Effector CD8-positive, alpha-beta T cell (primary cell): Measurements from ENCODE around the gene DGKD.

Source experiments
- DNase-seq: peaks from one replicate; lab custom pipeline; 2025; lab: John Stamatoyannopoulos, UW

The DGKD gene

DNA sequence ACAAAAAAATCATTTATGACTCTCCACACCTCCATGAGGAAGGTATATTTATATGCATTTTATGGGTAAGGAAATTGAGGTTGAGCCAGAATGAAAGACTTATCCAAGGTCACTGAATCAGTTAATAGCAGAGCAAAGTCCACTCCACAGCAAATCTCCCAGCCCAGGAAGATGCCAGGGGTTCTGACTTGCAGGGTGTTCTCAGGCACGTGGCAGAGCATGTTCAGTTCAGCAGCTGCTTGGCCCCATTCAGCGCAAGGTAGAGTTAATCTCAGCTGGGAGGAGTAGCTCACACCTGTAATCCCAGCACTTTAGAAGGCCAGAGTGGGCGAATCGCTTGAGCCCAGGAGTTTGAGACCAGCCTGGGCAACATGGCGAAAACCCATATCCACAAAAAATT is 17.8 kb upstream of the DGKD start:
- DNase-seq: no peak

DNA sequence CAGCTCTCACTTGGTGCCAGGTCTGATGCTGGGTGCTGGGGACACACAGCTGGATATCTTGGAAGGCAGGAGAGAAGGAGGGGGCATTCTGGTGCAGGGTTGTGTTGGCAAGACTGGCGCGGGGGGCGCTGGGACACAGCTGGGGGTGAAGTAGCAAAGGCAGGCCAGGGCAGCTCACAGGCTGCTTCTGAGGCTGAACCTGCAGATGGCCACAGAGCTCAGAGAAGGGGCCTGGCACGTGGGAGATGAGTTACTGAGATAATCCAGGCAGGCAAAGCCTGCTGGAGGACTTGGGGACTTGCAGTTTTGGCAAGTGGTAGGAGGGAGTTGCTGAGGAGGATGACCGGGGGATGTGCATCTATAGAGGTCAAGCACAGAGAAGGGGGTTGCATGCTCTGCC is 16.2 kb upstream of the DGKD start:
- DNase-seq: no peak

DNA sequence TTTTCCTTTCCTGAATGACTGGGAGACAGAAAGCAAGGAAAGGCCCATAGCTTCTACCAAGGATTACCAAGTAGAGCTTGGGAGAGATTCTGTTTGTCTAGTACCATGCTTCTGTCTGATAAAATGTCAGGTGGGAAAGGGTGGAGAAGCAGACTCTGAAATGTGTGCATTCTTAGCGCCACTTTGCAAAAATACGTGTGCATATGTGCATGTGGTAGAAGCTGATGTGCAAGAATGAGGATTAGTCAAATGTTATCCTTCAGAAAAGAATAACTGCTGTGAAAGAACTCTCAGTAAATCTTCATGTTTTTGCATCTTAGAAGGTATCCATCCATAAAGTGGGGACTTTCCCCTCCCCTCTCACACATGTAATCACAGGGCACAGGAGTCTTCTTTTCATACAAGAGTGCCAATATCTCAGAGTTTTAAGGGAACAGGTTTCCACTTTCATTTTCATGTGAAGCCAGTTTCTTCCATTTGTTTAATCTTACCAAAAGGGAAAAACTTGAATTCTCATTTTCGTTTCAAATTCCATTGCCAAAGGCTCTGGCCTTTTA is 15.4 kb upstream of the DGKD start:
- no peak for DNase-seq

DNA sequence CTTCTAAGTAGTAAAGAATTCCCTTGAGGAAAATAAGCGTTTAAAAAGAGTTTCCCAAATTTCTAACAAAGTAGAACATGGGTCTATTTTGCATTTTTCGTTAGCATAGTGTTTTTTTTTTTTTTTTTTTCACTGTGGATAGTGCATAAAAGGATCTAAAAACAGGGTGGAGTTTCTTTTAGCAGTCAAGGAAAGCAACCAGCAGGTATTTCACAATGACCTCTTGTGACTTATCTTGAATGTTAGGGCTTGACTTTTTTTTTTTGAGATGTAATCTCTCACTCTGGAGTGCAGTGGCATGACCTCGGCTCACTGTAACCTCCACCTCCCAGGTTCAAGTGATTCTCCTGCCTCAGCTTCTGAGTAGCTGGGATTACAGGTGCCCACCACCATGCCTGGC is 14.9 kb upstream of the DGKD start:
- DNase-seq: no peak

DNA sequence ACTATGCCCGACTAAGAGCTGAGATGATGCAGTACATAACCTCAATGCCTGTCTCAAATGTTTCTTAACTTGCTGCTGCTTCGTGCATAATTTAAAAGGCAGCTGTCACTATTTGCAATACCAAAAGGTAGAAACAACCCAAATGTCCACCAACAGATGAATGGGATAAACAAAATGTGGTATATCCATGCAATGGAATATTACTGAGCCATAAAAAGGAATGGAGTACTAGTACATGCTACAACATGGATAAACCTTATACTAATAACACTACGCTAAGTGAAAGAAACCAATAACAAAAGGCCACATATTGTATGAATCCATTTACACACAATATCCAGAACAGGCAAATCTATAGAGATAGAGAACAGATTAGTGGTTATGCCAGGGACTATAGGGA is 13.0 kb upstream of the DGKD start:
- no peak for DNase-seq

DNA sequence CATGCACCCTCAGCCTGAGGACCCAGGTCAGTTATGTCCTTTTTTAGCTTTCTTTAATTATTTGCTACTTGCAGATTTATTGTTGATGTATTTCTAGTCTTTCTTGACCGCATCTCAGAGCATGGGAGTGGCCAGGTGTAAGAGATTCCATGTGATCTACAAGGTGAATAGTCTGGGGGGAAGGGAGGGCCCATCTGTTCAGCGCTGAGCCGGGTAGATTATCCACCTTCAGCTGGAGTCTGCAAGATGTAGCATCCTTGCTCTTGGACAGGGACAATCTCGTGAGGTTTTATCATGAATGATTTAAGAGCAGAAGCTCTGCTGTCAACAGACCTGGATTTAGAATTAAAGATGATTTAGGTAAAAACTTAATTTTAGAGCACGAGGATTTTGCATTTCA is 12.0 kb upstream of the DGKD start:
- DNase-seq: no peak

DNA sequence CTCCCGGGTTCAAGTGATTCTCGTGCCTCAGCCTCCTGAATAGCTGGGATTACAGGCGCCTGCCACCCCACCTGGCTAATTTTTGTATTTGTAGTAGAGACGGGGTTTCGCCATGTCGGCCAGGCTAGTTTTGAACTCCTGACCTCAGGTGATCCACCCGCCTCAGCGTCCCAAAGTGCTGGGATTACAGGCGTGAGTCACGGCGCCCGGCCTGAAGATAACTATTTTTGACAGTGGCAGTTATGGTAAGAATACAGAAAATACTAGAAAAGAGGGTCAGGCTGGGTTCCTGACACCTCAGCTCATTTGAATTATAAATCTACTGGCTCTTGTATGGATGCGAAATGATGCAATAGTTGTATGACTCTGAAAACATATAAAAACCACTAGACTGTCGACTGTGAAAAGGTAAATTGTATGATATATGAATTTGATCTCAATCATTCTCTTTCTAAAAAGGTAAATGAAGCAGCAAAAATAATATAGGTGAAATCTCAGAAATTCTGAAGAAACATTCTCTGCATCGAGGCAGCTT is 11.1 kb upstream of the DGKD start:
- no peak for DNase-seq

DNA sequence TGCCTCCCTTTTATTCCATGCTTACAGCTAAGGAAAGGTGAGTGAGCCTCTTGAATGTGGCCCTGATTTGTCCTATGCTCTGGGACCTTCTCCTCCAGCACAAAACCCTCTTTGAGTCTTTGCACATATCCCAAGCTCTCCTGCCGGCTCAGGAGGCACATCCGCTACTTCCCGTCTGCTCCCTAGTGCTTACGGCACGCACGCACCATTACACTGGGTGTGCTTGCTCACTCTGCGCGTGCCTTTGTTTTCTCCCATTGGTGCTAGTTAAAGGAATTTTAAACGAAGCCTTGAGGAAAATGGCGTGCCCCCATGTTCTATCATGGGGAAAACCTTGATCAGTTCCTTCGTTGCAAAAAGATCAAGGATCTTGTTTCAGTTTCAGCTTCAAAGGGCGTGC is 7.9 kb upstream of the DGKD start:
- DNase-seq: no peak

DNA sequence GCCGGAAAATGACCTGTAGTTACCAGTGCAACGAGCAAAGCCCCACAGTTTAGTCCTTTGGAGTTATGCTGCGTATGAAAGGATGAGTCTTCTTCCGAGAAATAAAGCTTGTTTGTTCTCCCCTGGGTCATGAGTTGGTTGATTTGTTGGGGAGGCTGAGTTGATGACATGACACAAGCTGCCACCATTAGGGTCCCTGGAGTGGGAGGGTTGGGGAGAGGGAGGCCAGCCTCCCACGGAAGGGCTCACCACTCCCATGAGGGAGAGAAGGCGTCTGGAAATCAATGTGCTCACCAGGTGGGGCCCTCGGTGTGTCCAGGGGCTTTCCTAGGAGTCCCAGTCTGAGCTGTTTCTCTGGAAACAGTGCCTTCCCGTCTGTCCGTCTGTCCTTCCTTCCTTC is 7.4 kb upstream of the DGKD start:
- no peak for DNase-seq

DNA sequence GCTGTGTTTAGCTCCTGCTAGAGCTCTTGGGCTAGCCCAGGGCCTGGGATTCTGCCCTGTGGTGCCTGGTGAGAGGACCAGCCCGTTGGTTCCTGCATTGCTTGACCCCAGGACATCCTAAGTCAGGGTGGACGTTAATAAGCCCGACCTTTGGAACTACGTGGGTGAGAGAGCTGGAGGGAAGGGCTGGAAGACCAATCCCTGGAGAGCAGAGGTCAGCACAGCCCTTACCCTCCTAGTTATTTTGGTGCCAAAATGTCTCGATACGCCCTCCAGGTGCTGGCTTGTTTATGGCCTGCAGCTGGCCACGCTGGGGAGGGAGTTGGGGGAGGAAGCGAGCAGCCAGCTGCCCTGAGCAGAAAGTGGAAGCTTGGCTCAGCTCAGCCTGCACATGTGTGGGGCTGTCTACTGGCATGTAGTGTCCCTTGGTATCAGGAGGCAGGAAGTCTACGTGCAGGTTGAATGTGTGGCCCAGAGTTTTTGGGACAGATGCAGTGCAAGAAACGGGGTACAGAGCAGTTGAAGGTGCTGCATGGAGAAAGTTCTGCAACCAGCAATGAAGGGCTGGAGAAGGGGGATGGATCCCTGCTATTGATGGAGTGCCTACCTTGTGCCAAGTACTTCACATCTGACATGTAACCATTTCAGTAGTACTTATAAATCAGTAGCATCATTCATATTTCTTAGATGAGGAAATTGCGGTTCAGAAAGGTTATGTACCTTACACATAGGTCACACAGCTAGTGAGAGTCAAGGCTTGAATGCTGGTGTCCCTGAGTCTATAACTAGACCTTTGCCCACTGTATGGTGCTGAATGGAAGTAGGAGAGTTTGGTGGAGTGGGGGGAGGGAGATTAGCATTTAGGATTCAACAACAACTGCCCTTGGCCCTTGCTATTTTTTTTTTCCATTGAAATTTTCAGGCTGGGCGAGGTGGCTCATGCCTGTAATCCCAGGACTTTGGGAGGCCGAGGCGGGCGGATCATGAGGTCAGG is 5.0 kb upstream of the DGKD start:
- DNase-seq: no peak

DNA sequence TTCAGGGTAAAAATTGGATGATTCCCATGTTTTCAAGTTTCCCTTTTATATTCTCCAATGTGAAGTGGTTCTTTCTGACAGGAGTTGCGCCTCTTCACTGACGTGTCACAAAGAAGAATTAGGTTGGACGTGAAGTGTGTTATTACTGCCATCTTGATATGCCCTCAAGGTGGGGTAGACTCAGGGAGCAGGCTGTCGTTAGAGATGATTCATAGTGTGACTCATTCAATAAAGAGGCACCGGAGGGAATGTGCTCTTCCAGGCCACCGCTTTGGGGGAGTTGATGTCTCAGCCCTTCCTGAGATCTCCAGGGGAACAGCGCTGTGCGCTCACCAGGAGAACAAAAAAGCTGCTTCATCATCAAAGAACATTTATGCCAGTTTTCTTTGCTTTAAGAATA is 3.6 kb upstream of the DGKD start:
- no peak for DNase-seq

DNA sequence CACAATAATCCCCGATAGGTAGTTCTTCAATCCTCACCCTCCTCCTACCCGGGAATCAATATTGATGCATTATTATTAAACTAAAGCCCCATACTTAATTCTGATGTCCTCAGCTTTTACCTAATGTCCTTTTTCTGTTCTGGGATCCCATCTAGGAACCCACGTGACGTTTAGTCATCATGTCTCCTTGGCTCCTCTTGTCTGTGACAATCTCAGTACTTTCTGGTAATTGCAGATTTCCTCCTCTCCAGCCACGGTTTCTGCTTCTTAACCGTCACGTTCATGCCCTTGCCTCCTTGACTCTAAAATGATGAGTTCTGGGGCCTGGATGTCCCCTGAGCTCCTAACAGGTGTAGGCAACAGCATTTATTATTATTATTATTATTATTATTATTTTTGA is 2.9 kb upstream of the DGKD start:
- DNase-seq: no peak

DNA sequence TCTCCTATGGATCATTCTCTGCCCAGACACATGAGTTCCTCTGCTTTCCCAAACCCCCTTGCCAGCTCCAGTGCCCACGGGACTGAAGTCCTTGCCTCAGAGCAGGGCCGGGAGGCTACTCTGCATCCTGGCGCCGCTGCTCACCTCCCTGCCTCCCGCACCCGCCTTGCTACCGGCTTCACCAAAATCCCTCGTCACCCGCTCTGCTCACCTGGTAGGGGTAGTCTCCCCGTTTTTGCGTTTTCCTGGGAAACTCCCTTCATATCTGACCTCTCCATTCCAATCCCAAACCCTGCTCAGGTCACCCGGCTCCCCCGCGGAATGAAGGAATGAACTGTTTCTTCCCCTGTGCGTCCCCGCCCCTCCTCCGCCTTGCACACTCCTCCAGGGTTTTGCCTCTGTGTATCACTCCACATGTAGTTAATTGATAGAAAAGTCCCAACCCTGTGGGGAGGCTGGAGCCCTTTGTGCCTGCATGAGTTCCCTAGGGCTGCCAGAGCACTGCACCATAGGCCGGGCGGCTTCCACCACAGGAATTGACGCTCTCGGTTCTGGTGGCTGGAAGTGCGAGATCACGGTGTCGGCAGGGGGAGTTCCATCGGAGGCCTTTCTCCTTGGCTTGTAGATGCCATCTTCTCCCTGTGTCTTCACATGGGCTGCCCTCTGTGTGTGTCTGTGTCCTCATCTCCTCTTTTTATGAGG is 2.0 kb upstream of the DGKD start:
- no peak for DNase-seq

DNA sequence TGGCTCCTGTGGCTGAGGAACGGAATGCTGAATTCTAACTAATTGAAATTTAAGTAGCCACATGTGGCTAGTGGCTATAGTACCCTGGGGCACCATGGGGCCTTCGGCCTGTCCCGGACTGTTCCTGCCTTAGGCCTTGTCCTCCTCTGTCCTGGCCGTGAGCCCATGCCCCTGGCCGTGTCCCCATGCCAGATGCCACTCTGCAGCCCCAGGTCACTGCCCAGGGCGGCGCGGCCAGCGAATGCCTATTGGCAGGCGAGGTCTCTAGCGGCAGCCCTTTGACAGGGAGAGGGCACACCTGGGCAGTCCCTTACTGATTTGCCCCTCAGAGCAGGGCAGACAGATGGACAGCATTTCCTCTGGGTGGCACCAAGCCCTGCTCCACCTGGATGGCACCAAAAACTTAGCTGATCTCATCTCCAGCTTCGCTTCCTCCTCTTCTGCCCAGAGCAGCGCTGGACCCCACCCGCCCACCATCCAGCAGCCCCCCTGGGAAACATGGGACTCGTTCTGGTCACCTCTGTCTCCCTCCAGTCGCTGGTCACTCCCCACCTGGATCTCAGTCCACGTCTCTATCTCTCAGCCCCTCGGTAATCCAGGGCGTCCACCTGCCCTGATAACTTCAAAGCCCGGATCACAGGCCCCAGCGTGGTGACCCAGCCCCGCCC is 1.1 kb upstream of the DGKD start:
- DNase-seq: no peak

DNA sequence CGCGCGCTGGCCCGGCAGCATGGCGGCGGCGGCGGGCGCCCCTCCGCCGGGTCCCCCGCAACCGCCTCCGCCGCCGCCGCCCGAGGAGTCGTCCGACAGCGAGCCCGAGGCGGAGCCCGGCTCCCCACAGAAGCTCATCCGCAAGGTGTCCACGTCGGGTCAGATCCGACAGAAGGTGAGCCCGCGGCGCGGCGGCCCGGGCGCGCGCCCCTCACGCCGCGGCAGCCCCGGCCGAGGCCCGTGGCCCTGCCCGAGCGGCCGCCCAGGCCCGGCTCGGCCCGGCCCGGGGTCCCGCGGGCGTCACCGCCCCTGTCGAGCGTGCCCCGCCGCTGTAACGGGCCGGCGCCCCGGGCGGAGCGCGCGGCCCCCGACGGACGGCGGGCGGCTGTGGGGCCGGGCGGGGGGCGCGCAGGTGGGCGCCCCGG is 218 bp downstream of the DGKD start:
- no peak for DNase-seq

DNA sequence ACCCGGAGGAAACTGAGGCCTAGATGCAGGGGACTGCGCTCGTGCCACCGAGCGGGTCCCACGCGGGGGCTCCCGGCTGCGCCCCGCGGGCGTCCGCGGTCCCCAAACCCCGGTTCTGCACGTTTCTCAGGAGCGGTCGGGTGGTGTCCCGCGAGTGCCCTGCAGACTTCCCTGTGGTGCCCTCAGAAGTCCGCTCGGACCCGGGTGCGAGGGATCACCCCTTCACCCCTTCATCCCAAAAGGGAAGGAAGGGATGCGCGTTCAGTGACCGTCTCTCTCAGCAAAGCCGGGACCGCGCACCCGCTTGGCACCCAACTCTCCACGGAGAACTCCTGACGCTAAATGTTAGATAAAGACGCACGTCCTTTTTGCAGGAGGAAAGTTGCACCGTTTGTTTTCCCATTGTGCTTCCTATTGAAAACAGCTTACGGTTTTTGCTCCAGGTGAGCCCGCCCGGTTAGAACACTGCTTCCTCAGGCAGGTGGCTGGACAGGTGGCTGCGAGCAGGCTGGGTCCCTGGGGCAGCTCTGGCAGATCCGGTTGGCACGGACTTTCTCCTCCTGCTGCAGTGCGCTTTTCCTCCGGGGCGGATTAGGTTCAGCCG is 779 bp downstream of the DGKD start:
- DNase-seq: no peak

DNA sequence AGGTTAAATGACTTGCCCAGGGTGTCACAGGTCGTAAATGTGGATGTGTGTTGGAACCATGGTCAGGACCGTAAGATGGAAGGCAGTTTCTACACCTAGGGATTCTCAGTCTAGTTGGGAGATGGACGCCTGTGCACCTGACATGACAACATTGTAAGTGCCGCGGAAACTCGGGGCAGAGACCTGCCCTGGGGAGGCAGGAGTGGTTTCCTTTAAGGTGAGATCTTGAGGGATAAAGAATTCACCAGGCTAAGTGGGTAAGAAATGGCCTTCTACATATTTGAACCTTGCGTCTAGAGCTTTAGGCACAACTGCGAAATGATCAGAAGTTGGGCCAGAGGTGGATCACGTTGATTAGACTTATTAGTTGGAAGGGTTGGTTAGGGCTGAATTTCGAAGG is 1.6 kb downstream of the DGKD start:
- no peak for DNase-seq

DNA sequence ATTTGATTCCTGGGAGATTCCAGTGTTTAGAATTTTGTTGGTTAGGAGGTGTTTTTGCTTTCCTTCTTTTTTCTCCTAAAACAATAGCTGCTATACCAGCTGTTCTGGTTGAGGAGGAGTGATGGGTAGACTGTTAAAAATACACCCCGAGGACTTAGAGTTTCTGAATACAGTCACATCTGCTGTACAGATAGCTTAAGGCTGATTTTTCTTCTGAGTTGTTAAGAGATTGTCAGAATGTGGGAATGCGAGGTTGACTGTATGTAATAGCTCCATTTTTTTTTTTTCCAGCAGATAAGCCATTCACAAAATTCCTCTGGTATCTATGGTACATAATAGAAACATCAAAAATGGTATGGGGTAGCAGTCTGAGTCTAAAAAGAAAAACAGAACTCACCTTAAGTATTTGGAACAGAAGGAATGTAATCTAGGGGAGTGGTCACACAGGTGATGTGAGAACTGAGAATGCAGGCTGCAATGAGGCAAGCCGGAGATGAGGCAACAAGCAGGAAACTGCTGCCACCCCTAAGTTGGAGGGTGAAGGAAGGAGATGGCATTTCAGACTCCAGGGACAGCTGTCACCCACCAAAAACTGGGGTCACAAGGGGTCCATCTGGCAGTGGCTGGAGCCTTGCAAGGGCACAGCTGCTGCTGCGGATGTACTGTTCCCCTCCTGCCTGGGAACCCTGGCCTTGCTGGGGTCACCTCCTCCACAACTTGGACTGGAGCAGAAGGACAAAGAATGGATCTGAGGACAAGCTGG is 2.4 kb downstream of the DGKD start:
- no peak for DNase-seq

DNA sequence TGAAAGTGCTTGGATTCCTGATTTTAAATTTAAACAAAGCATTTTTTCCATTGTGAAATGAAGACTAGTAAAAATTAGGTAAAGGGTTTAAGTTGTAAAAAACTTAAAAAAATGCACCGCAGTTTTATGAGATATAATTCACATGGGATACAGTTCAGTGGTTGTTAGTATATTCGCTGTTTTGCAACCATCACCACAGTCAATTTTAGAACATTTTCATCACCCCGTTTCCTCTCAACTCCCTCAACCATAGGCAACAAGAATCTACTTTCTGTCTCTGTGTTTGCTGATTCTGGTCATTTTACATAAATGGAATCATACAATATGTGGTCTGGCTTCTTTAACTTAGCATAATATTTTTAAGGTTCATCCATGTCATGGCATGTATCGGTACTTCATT is 4.0 kb downstream of the DGKD start:
- DNase-seq: no peak

DNA sequence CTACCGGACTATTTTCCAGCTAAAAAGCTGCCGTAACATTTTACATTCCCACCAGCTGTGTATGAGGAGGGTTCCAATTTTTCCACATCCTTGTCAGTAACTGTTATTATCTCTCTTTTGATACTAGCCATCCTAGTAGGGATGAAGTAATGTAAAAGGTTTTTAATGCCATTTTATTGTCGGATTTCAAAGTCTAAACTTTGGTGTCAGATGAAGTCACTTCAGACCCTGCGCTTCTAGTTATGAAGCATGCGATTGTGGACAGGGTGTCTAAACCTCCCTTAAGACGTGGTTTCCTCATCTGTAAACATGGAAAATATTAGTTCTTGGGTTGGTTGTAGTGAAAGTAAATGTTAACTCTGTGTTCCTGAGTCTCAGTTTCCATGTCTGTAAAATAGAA is 4.7 kb downstream of the DGKD start:
- no peak for DNase-seq

DNA sequence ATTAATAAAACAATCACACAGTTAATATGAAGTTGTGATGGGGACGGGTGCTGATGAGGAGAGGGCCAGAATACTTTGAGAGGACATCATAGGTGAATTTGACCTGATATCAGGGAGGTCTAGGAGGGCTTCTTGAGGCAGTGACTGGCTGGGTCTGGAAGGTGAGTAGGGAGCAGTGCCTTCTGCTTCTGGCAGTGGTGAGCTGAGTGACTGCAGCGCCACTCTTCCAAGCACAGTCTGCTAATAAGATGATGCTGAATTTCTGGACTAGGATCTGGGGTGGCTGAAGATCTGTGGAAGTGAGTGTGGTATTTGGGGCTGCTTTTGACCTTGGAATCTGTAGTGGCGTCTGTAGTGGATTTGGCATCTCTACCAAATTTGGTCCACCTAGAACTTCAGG is 5.5 kb downstream of the DGKD start:
- no peak for DNase-seq
